ENCODE measurements around the gene SLC4A3. TPM values are rescaled to one million over a fixed set of nuclear protein-coding genes. Genes with fewer than 3 reads are reported as not detected.

SLC4A3 gene
- total RNA-seq, 4 donors from 2014 or later, result 0.34 to 2.1 (median 0.90) TPM

DNA sequence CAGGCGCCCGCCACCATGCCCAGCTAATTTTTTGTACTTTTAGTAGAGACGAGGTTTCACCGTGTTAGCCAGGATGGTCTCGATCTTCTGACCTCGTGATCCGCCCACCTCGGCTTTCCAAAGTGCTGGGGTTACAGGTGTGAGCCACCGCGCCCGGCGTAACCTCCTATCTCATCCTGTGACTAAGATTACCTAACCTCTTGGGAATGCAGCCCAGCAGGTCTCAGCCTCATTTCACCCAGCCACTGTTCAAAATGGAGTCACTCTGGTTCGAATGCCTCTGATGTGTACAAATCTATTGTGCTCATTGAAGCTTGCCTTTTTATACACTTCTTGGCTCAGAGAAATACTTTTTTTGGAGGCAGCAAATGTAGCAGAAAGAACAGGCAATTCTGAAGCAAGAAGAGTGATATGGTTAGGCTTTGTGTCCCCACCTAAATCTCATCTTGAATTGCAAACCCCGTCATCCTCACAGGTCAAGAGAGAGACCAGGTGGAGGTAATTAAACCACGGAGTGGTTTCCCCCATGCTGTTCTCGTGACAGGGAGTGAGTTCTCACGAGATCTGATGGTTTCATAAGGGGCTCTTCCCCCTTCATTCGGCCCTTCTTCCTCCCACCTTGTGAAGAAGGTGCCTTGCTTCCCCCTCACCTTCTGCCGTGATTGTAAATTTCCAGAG lies 60.6 kb downstream of the SLC4A3 start:
- DNase-seq (ENCODE audit: low spot score in 2 of 2), result no peak
- WGBS, 2 donors, result 71 to 75% methylated on average over 19 of the region's 19 CpGs
- no peak for TF ChIP-seq POLR2A (IDR thresholded peaks at IDR 0.05)
- TF ChIP-seq, protein P1, sequence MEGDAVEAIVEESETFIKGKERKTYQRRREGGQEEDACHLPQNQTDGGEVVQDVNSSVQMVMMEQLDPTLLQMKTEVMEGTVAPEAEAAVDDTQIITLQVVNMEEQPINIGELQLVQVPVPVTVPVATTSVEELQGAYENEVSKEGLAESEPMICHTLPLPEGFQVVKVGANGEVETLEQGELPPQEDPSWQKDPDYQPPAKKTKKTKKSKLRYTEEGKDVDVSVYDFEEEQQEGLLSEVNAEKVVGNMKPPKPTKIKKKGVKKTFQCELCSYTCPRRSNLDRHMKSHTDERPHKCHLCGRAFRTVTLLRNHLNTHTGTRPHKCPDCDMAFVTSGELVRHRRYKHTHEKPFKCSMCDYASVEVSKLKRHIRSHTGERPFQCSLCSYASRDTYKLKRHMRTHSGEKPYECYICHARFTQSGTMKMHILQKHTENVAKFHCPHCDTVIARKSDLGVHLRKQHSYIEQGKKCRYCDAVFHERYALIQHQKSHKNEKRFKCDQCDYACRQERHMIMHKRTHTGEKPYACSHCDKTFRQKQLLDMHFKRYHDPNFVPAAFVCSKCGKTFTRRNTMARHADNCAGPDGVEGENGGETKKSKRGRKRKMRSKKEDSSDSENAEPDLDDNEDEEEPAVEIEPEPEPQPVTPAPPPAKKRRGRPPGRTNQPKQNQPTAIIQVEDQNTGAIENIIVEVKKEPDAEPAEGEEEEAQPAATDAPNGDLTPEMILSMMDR (IDR thresholded peaks at IDR 0.05), result no peak
- intact Hi-C loops (cut with DNase I; ENCODE audit: low total_unique reads), result loop anchor here (5.0 kb wide), 1 partner anchor 146 kb away; the partner anchor contains the start of genes CHPF and TMEM198
- no peak overlapping the region for H3K4me3 ChIP-seq (ENCODE audit: low read depth, poor library complexity, severe bottlenecking)

DNA sequence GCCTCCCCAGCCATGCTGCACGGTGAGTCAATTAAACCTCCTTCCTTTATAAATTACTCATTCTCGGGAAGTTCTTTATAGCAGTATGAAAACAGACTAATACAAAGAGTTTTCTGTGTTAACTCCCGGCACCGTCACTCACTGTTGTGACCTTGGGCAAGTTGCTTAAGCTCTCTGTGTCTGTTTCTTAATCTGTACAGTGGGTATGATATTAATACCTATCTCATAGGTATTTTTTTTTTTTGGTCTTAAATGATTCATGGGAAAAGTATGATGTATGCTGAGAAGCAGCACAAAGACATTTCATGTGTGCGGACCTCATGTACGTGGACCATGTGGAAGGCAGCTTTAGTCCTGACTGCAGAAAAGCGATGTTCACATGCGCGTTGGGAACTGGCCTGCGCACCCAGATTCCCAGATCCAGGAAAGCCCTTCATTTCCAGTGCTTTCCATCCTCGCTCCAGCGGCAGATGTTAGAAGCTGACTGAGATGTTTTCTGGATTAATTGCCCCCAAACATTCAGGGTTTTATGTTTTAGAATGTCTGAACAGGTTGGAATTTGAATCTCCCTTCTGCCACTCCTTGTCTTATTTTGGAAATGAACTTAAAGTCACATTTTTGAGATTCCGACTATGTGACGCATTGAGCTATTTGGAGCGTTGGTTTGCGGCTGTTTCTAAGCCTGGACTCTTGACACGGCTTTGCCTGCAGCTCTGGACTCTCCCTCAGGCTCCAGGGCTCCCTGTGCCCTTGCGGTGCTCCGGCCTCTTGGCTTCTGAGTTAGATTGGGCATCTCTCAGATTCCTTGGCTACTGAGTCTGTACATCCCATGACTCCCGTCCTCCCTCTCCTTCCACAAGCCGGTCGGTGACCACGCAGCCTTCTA lies 61.4 kb downstream of the SLC4A3 start:
- intact Hi-C loops (cut with DNase I; ENCODE audit: low total_unique reads), result loop anchor here (5.0 kb wide), 1 partner anchor 147 kb away; the partner anchor contains the start of genes CHPF and TMEM198
- no peak for TF ChIP-seq POLR2A (IDR thresholded peaks at IDR 0.05)
- TF ChIP-seq, protein P1 (IDR thresholded peaks at IDR 0.05), result no peak
- no peak for DNase-seq (ENCODE audit: low spot score in 2 of 2)
- no peak overlapping the region for H3K4me3 ChIP-seq (ENCODE audit: low read depth, poor library complexity, severe bottlenecking)
- 35 to 44% methylated on average over 23 of the region's 23 CpGs for WGBS, 2 donors

DNA sequence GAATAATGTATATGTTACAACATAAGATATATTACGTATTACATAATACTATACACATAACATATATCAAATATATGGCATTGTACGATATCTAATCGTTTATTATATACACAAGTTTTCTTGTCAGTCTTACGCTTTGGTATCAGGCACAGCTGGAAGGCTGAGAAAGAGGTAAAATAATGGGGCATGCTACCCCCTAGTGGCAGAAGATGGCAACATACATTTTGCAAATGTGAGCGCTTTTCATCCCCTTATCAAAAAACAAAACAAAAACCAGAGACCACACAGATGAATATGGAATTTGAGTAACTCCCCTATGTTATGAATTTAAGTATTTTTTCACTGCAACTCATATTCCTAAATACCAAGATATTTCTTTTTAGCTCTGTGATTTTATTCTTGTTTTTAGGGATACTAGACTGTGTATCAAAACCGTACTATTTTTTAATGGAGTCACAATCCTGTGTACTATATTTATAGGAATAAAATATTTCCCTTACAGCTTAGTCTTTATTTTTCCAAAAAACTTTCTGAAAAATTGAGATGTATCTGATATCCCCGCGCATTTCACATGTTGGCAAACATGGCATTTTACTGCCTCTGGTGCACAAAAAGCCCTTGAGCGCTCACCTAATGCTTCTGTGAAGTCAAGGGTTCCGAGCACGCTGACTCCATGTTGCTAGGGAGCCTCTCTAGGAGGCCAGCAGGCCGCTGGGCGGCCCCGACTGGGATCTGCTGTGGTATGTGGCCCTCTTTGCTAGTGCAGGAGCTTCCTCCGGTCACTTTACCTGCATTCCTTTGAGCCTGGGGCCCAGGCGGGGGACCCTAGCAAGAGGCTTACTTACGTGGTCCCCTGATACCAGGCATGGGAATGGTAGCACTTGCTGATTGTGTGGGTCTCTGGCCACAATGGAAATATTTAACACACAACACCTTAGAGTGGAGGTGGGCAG lies 62.5 kb downstream of the SLC4A3 start:
- WGBS, 2 donors, result 47 to 51% methylated on average over 17 of the region's 17 CpGs

DNA sequence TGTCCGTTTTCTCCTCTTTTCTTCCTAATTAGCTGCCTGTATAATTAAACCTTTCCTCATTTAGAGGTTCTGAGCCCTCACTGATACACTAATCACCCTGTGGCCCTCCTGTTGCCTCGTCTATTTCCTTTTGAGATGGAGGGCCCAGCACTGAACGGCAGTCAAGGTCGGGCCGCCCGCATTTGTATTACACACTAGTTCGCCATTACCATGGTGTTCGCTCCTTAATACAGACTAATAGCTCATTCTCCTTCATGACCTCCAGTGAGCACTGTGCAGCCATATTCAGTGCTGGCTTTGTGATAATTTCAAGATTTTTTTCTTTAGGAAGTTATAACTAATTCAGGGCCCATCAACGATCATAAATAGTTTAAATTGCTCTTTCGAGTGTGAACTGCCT lies 64.1 kb downstream of the SLC4A3 start:
- no peak overlapping the region for H3K4me3 ChIP-seq (ENCODE audit: low read depth, poor library complexity, severe bottlenecking)
- intact Hi-C loops (cut with DNase I; ENCODE audit: low total_unique reads), result no loop called here
- peak in 1 of 2 donors; percentile 26 for DNase-seq (ENCODE audit: low spot score in 2 of 2)
- TF ChIP-seq POLR2A (IDR thresholded peaks at IDR 0.05), result no peak
- TF ChIP-seq, protein P1 (IDR thresholded peaks at IDR 0.05), result no peak
- 83 to 86% methylated on average over 10 of the region's 10 CpGs for WGBS, 2 donors

More for the DNA sequence above, 62.5 kb downstream of the SLC4A3 start:
- peak in 1 of 2 donors; percentile 34 for DNase-seq (ENCODE audit: low spot score in 2 of 2)
- no peak for TF ChIP-seq POLR2A (IDR thresholded peaks at IDR 0.05)
- TF ChIP-seq, protein P1 (IDR thresholded peaks at IDR 0.05), result peak in 1 of 3 donors; percentile 25
- H3K4me3 ChIP-seq (ENCODE audit: low read depth, poor library complexity, severe bottlenecking), result no peak overlapping the region
- intact Hi-C loops (cut with DNase I; ENCODE audit: low total_unique reads), result loop anchor here (5.0 kb wide), 1 partner anchor 148 kb away; the partner anchor contains the start of genes CHPF and TMEM198

Other genes starting within 250 kb of the SLC4A3 start
- 10 to 100 TPM; 52.7 to 64.0 (median 57.6) TPM for gene DNPEP, start 239.7 kb upstream of the SLC4A3 start, total RNA-seq
- 100 to 1,000 TPM in 1 of 4 donors, 10 to 100 TPM in 3; 19.4 to 163 (median 37.8) TPM for gene DES, start 209.3 kb upstream of the SLC4A3 start, total RNA-seq
- gene SPEG, start 192.8 kb upstream of the SLC4A3 start, total RNA-seq, result 10 to 100 TPM in 1 of 4 donors, 1 to 10 TPM in 3; 3.3 to 11.4 (median 5.3) TPM
- gene GMPPA, start 128.7 kb upstream of the SLC4A3 start, total RNA-seq, result 10 to 100 TPM in 3 of 4 donors, 1 to 10 TPM in 1; 5.4 to 29.9 (median 19.8) TPM
- gene ASIC4, start 113.1 kb upstream of the SLC4A3 start, total RNA-seq, result under 1 TPM in 1 of 4 donors, not detected in 3; 0.26 TPM
- gene CHPF, start 83.8 kb upstream of the SLC4A3 start, total RNA-seq, result 10 to 100 TPM; 37.8 to 73.1 (median 58.4) TPM
- 1 to 10 TPM in 2 of 4 donors, under 1 TPM in 2; 0.17 to 2.1 (median 1.0) TPM for gene TMEM198, start 83.6 kb upstream of the SLC4A3 start, total RNA-seq
- 10 to 100 TPM; 34.2 to 52.7 (median 42.7) TPM for gene OBSL1, start 56.1 kb upstream of the SLC4A3 start, total RNA-seq
- gene INHA, start 55.3 kb upstream of the SLC4A3 start, total RNA-seq, result 1 to 10 TPM in 1 of 4 donors, under 1 TPM in 2, not detected in 1; 0.58 to 1.4 (median 0.84) TPM
- gene STK11IP, start 29.8 kb upstream of the SLC4A3 start, total RNA-seq, result 10 to 100 TPM; 13.3 to 37.8 (median 18.9) TPM

Measured in lower leg skin (tissue), 4 donors.